Panc1 (cell line): ENCODE data around the gene LYST. TPM values are rescaled to one million over a fixed set of nuclear protein-coding genes. Genes with fewer than 3 reads are reported as not detected.

Source experiments
- ATAC-seq: fragments of 200-7000 bp; cut with Tn5 transposase; 2 replicates; pipeline ENCODE4 v1.9.1; 2020; ENCODE audit warnings: mild to moderate bottlenecking, moderate library complexity
- BruUV-seq: library from RNA; stranded (reverse); fragments of 400-500 nt; replicated peaks from 2 replicates; lab custom pipeline; 2021; lab: Mats Ljungman, UMichigan
- CTCF ChIA-PET: fragments of 300-600 bp; sonication (Branson Sonifier 250); formaldehyde crosslinking; loops from one replicate; lab custom pipeline; 2022; ENCODE audit warnings: antibody characterized with exemption; lab: Charles Lee
- POLR2A ChIA-PET: fragments of 300-600 bp; sonication (Branson Sonifier 250); formaldehyde crosslinking; loops from one replicate; lab custom pipeline; 2022; ENCODE audit warnings: antibody characterized with exemption; lab: Charles Lee
- DNase-seq: peaks from one replicate; pipeline ENCODE4 v3.0.0-alpha.2; 2010; ENCODE audit warnings: low read depth, low spot score
- H3K27ac ChIP-seq: 2 replicates; pipeline ENCODE4 v1.5.1; 2011; ENCODE audit warnings: mild to moderate bottlenecking, low read length, inconsistent platforms
- H3K27me3 ChIP-seq: fragments of 200-500 bp; sonication (Bioruptor generic); 2 replicates; pipeline ENCODE4 v1.6.0; 2014; ENCODE audit warnings: low read length, inconsistent platforms; ENCODE audit not compliant: control insufficient read depth, insufficient read depth
- H3K36me3 ChIP-seq: fragments of 200-500 bp; sonication (Bioruptor generic); 2 replicates; pipeline ENCODE4 v1.5.1; 2014; ENCODE audit warnings: inconsistent platforms, mild to moderate bottlenecking, low read length, moderate library complexity; ENCODE audit not compliant: control insufficient read depth, insufficient read depth
- H3K4me1 ChIP-seq: 2 replicates; pipeline ENCODE4 v1.5.1; 2011; ENCODE audit warnings: inconsistent platforms, mild to moderate bottlenecking, low read length, moderate library complexity; ENCODE audit not compliant: control insufficient read depth, insufficient read depth
- H3K4me3 ChIP-seq, 2 experiments: 2 replicates each; pipeline ENCODE4 v1.5.1; 2011 to 2012; ENCODE audit warnings: low read depth in 2 of 2, low read length in 2 of 2, mild to moderate bottlenecking in 2 of 2, inconsistent platforms in 1 of 2, moderate library complexity in 1 of 2
- H3K9me3 ChIP-seq: fragments of 200-500 bp; sonication (Bioruptor generic); 2 replicates; pipeline ENCODE4 v1.5.1; 2014; ENCODE audit warnings: low read depth, mild to moderate bottlenecking, inconsistent platforms, low read length, moderate library complexity; ENCODE audit not compliant: control insufficient read depth, insufficient read depth
- POLR2AphosphoS5 ChIP-seq: IDR thresholded peaks from 2 replicates; pipeline ENCODE4 v1.6.1; 2012; ENCODE audit warnings: mild to moderate bottlenecking, low read depth, low read length, moderate library complexity
- SIN3A ChIP-seq: IDR thresholded peaks from 2 replicates; pipeline ENCODE4 v1.6.1; 2012; ENCODE audit warnings: low read depth, mild to moderate bottlenecking, low read length, moderate library complexity, borderline replicate concordance; ENCODE audit not compliant: insufficient read depth
- TCF7L2 ChIP-seq: IDR thresholded peaks from 2 replicates; pipeline ENCODE4 v1.6.1; 2011; ENCODE audit warnings: mild to moderate bottlenecking, low read depth, low read length, inconsistent platforms
- in situ Hi-C: cut with HindIII; loops from 2 replicates; pipeline ENCODE4 v1.10.0; 2016; ENCODE audit warnings: low sequenced_read_pairs, low pct_unique_long_range_greater_than_20kb
- intact Hi-C: fragments of 100-400 bp; cut with micrococcal nuclease; formaldehyde crosslinking; loops from one replicate; pipeline ENCODE4 v1.10.0; 2022; ENCODE audit not compliant: unreplicated experiment
- total RNA-seq: library from RNA; stranded (reverse); gene quantifications from one replicate; pipeline ENCODE4 v1.2.1, GENCODE V29; 2021; ENCODE audit not compliant: unreplicated experiment
- TF ChIP-seq, protein P1 (sequence below), 2 experiments: IDR thresholded peaks; 2 replicates each; pipeline ENCODE4 v1.6.1; 2011 to 2012; ENCODE audit warnings: low read depth in 2 of 2, control low read depth in 1 of 2, low read length in 1 of 2, mild to moderate bottlenecking in 1 of 2, moderate library complexity in 1 of 2; ENCODE audit not compliant: insufficient read depth in 1 of 2
- TF ChIP-seq, protein P2 (sequence below): fragments of 450-650 bp; IDR thresholded peaks from 2 replicates; pipeline ENCODE4 v1.5.1; 2017; ENCODE audit warnings: mild to moderate bottlenecking

The LYST gene
- total RNA-seq, 1 experiment from 2014 or later = 75.2 TPM

DNA sequence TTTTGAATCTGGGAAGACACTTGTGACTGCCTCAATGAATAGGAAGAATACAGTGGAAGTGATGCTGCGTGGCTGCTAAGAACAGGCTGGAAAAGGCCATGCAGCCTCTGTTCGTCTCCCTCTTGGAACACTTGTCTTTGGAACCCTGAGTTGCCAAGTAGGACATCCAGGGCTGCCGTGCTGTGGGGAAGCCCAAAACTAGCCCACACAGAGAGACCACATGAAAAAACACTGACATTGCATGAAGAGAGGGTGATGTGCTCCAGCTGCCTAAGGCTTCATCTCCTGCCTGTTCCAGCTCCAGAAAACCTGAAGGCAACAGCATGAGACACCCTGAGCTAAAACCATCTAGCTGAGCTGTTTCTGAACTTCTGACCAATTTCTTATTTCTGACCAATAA lies 156.0 kb downstream of the LYST start:
- ChIA-PET POLR2A (no interaction called here), CTCF (interaction anchor here (0.6 kb wide), 1 partner anchor 205 kb away, joined by 4 read pairs; no protein-coding TSS in a partner anchor)
- no TSS peak for BruUV-seq
- Histone ChIP-seq H3K27ac (no peak overlapping the region), H3K36me3 (peaks cover 33% of the 10 kb centered on the region), H3K27me3 (no peaks in the 10 kb centered on the region), H3K9me3 (no peaks in the 10 kb centered on the region), H3K4me3 (no peak overlapping the region), H3K4me1 (peaks cover 9% of the 10 kb centered on the region; the same call in 1 of the 2 replicates)
- TF ChIP-seq, protein P1, sequence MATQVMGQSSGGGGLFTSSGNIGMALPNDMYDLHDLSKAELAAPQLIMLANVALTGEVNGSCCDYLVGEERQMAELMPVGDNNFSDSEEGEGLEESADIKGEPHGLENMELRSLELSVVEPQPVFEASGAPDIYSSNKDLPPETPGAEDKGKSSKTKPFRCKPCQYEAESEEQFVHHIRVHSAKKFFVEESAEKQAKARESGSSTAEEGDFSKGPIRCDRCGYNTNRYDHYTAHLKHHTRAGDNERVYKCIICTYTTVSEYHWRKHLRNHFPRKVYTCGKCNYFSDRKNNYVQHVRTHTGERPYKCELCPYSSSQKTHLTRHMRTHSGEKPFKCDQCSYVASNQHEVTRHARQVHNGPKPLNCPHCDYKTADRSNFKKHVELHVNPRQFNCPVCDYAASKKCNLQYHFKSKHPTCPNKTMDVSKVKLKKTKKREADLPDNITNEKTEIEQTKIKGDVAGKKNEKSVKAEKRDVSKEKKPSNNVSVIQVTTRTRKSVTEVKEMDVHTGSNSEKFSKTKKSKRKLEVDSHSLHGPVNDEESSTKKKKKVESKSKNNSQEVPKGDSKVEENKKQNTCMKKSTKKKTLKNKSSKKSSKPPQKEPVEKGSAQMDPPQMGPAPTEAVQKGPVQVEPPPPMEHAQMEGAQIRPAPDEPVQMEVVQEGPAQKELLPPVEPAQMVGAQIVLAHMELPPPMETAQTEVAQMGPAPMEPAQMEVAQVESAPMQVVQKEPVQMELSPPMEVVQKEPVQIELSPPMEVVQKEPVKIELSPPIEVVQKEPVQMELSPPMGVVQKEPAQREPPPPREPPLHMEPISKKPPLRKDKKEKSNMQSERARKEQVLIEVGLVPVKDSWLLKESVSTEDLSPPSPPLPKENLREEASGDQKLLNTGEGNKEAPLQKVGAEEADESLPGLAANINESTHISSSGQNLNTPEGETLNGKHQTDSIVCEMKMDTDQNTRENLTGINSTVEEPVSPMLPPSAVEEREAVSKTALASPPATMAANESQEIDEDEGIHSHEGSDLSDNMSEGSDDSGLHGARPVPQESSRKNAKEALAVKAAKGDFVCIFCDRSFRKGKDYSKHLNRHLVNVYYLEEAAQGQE (IDR thresholded peaks at IDR 0.05; ENCODE audit: insufficient read depth in 1 of 2, low read depth in 2 of 2, low read length in 1 of 2) = no peak
- TF ChIP-seq SIN3A = no peak
- TF ChIP-seq, protein P2, sequence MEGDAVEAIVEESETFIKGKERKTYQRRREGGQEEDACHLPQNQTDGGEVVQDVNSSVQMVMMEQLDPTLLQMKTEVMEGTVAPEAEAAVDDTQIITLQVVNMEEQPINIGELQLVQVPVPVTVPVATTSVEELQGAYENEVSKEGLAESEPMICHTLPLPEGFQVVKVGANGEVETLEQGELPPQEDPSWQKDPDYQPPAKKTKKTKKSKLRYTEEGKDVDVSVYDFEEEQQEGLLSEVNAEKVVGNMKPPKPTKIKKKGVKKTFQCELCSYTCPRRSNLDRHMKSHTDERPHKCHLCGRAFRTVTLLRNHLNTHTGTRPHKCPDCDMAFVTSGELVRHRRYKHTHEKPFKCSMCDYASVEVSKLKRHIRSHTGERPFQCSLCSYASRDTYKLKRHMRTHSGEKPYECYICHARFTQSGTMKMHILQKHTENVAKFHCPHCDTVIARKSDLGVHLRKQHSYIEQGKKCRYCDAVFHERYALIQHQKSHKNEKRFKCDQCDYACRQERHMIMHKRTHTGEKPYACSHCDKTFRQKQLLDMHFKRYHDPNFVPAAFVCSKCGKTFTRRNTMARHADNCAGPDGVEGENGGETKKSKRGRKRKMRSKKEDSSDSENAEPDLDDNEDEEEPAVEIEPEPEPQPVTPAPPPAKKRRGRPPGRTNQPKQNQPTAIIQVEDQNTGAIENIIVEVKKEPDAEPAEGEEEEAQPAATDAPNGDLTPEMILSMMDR = no peak
- TF ChIP-seq TCF7L2 = no peak
- no peak for TF ChIP-seq POLR2AphosphoS5
- ATAC-seq (no peak), DNase-seq (no peak)
- intact Hi-C loops = no loop called here
- in situ Hi-C loops = no loop called here

DNA sequence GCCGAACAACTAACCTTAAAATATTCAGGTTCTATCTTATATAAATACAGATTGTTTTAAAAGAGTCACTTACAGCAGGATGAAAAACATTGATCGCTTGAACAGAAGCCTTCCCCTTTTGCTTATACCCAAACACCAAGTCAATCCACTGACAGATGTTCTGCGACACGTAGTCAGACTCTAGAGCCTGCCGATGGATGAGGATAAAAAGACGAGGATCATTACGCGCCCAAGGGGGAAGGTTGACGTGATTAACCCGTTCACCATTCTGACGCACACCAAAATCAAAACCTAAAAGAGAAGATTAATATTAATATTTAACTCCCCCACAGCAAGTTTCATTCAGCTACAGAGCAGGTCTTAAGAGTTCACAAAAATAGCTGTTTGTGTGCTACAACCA lies 157.7 kb downstream of the LYST start:
- peaks cover 26% of the 10 kb centered on the region for H3K36me3 ChIP-seq
- no peak overlapping the region for H3K4me3 ChIP-seq
- peak; percentile 67 for ATAC-seq
- no peaks in the 10 kb centered on the region for H3K9me3 ChIP-seq
- CTCF ChIA-PET = no interaction called here
- no peaks in the 10 kb centered on the region for H3K27me3 ChIP-seq
- POLR2A ChIA-PET = no interaction called here
- no TSS peak for BruUV-seq
- DNase-seq = no peak
- in situ Hi-C loops (no loop called here), intact Hi-C loops (no loop called here)
- H3K4me1 ChIP-seq = peaks cover 7% of the 10 kb centered on the region; the same call in 1 of the 2 replicates
- no peak overlapping the region for H3K27ac ChIP-seq
- no peak for TF ChIP-seq TCF7L2
- TF ChIP-seq SIN3A = no peak
- TF ChIP-seq, protein P1 (IDR thresholded peaks at IDR 0.05; ENCODE audit: insufficient read depth in 1 of 2, low read depth in 2 of 2, low read length in 1 of 2) = no peak
- TF ChIP-seq, protein P2 = no peak
- no peak for TF ChIP-seq POLR2AphosphoS5
